ENCODE data around the gene SHISA5. TPM values are rescaled to one million over a fixed set of nuclear protein-coding genes. Genes with fewer than 3 reads are reported as not detected.

SHISA5 gene
- total RNA-seq, 1 donor from 2014 or later: 95.7 TPM

DNA sequence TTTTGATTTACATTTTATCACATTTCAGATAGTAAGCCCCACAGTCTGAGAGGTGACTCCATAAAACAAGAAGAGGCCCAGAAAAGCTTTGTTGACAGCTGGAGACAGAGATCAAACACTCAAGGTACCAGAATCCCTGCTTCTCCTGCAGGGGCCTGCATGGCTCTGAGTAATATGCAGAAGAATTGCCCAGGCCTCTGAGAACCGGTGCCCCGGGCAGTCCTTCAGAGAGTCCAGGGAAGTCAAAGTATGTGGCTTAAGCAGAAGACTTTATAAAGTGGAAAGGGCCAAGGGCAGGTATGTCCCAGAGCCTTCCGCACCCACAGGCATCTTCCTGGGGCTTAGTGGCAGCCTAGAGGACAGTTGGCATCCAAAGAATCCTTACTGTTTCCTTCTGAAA, 44.6 kb downstream of the SHISA5 start:
- Mint-ChIP-seq H3K4me1 (no peaks in the 10 kb centered on the region), H3K9me3 (no peaks in the 10 kb centered on the region), H3K27ac (no peak overlapping the region), H3K27me3 (no peaks in the 10 kb centered on the region), H3K4me3 (no peak overlapping the region), H3K36me3 (ENCODE audit: low read depth) (peaks cover 56% of the 10 kb centered on the region)
- intact Hi-C loops (cut with micrococcal nuclease): no loop called here
- DNase-seq (no peak), ATAC-seq (ENCODE audit: low read depth) (no peak)
- TF ChIP-seq, protein P1, sequence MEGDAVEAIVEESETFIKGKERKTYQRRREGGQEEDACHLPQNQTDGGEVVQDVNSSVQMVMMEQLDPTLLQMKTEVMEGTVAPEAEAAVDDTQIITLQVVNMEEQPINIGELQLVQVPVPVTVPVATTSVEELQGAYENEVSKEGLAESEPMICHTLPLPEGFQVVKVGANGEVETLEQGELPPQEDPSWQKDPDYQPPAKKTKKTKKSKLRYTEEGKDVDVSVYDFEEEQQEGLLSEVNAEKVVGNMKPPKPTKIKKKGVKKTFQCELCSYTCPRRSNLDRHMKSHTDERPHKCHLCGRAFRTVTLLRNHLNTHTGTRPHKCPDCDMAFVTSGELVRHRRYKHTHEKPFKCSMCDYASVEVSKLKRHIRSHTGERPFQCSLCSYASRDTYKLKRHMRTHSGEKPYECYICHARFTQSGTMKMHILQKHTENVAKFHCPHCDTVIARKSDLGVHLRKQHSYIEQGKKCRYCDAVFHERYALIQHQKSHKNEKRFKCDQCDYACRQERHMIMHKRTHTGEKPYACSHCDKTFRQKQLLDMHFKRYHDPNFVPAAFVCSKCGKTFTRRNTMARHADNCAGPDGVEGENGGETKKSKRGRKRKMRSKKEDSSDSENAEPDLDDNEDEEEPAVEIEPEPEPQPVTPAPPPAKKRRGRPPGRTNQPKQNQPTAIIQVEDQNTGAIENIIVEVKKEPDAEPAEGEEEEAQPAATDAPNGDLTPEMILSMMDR (IDR thresholded peaks at IDR 0.05): no peak
- ChIA-PET POLR2A (no interaction called here), CTCF (interaction anchor here (1.1 kb wide), 1 partner anchor 23 kb away, joined by 4 read pairs; no protein-coding TSS in a partner anchor)

DNA sequence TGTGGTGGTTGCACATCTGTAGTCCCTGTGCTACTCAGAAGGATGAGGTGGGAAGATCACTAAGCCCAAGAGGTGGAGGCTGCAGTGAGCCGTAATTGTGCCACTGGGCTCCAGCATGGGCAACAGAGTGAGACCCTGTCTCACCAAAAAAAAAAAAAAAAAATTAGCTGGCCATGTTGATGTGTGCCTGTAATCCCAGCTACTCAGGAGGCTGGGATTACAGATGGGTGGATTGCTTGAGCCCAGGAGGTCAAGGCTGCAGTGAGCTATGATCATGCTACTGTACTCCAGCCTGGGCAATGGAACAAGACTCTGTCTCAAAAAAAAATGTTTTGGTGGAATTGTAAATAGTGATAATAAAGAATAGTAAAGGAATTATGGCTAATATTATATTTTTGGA, 47.5 kb downstream of the SHISA5 start:
- Mint-ChIP-seq H3K27ac (no peak overlapping the region), H3K36me3 (ENCODE audit: low read depth) (peaks cover 82% of the 10 kb centered on the region), H3K4me1 (no peaks in the 10 kb centered on the region), H3K4me3 (no peak overlapping the region), H3K9me3 (no peaks in the 10 kb centered on the region), H3K27me3 (no peaks in the 10 kb centered on the region)
- intact Hi-C loops (cut with micrococcal nuclease): no loop called here
- no peak for ATAC-seq (ENCODE audit: low read depth)
- TF ChIP-seq, protein P1 (IDR thresholded peaks at IDR 0.05): no peak
- ChIA-PET POLR2A (no interaction called here), CTCF (interaction anchor here (0.8 to 1.5 kb wide), 2 partner anchors 20 kb away, joined by 3 to 15 read pairs; no protein-coding TSS in a partner anchor)
- no peak for DNase-seq

DNA sequence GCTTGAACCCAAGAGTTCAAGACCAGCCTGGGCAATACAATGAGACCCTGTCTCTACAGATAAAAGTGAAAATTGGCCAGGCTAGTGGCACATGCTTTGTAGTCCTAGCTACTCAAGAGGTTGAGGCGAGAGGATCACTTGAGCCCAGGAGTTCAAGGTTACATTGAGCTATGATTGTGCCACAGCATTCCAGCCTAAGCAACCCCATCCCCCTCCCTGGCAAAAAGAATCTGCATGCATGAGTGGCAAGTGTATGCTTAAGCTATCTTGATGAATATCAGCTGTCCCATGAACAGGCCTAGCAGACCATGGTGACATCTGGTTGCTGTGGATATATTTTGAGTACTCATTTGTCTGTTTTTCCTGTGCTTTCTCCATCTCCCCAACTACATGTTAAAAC, 52.7 kb downstream of the SHISA5 start:
- Mint-ChIP-seq H3K9me3 (no peaks in the 10 kb centered on the region), H3K27ac (no peak overlapping the region), H3K36me3 (ENCODE audit: low read depth) (peaks cover 48% of the 10 kb centered on the region), H3K27me3 (no peaks in the 10 kb centered on the region), H3K4me3 (no peak overlapping the region), H3K4me1 (peaks cover 22% of the 10 kb centered on the region)
- TF ChIP-seq, protein P1 (IDR thresholded peaks at IDR 0.05): no peak
- ATAC-seq (ENCODE audit: low read depth) (no peak), DNase-seq (no peak)
- ChIA-PET CTCF (interaction anchor here (0.6 to 4.0 kb wide), 2 partner anchors 15 to 21 kb away, joined by 4 to 20 read pairs; no protein-coding TSS in a partner anchor), POLR2A (interaction anchor here (0.7 to 1.1 kb wide), 2 partner anchors 11 to 48 kb away, joined by 3 to 8 read pairs; no protein-coding TSS in a partner anchor)
- intact Hi-C loops (cut with micrococcal nuclease): no loop called here

DNA sequence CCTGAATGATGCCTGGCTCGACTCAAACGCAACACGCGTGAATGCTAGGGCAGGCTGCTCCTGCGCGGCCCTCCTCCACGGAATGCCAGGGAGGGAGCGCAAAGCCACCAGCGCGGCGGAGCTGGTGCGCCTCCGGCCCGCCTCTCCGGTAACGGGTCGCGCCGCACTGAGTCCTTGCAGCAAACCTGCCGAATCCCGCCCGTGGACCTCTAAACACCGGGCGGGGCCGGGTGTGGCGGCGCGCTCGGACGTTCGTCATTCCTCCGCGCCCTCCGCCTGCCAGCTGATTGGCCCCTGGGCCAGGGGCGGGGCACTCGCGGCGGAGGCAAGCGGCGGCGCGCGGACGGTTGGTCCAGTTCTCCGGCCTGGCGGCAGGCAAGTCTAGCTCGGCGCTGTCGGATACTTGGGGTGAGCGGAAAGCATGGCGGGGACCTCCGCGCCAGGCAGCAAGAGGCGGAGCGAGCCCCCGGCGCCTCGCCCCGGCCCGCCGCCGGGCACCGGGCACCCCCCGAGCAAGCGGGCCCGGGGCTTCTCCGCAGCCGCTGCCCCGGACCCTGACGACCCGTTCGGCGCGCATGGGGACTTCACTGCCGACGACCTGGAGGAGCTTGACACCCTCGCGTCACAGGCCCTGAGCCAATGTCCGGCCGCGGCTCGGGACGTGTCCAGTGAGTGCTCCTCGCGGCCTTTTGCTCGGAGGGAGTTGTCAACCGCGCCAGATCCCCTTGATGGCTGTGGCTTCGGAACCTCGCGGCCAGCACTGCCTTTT, 57.4 kb downstream of the SHISA5 start, which contains the start of gene ATRIP:
TSS of gene ATRIP (plus strand) at position 313 of the 769 bp plus-strand sequence. CDS start at position 422, 109 bp downstream.
- TF ChIP-seq, protein P1 (IDR thresholded peaks at IDR 0.05): no peak
- ATAC-seq (ENCODE audit: low read depth) (peak; percentile 100), DNase-seq (peak; percentile 88)
- Mint-ChIP-seq H3K27me3 (no peaks in the 10 kb centered on the region), H3K9me3 (no peaks in the 10 kb centered on the region), H3K4me3 (peak within 1 kb of the TSS; percentile 85), H3K4me1 (peaks cover 41% of the 10 kb centered on the region), H3K27ac (peak within 1 kb of the TSS; percentile 82), H3K36me3 (ENCODE audit: low read depth) (peaks cover 36% of the 10 kb centered on the region)
- CTCF ChIA-PET: interaction anchor here (1.7 to 3.4 kb wide), 3 partner anchors 10 to 61 kb away, joined by 12 to 35 read pairs (median 16); no protein-coding TSS in a partner anchor
- intact Hi-C loops (cut with micrococcal nuclease): loop anchor here (1.0 to 10.0 kb wide), 3 partner anchors 20 to 362 kb away; partner anchors contain the start of gene IP6K2
- POLR2A ChIA-PET: interaction anchor here (0.6 to 2.4 kb wide), 13 partner anchors 11 to 401 kb away, joined by 3 to 24 read pairs (median 6); partner anchors contain the start of genes CDC25A, PFKFB4, PRKAR2A and SHISA5

DNA sequence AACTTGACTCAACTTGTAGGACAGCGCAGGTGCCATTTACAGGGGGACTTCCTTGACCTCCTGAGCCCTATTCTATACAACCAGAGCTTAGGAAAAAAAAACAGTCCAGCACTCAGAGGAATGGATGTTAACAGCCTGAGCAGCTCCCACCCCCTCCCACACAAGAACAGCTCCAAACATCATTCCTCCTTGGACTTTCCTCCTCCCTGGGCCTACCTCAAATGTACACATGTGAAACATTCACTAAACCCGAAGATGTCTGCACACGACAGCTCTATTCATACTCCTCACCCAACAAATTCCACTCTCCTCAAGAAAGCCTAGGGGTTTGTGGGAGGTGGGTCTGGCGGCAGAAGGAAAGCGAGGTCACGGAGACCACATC, 57.9 kb downstream of the SHISA5 start:
- peak overlapping the region; percentile 85 for H3K4me3 Mint-ChIP-seq
- ChIA-PET POLR2A (interaction anchor here (0.5 to 2.4 kb wide), 14 partner anchors 10 to 402 kb away, joined by 3 to 24 read pairs (median 5); partner anchors contain the start of genes CDC25A, PFKFB4, PRKAR2A and ZNF589), CTCF (interaction anchor here (1.7 to 3.4 kb wide), 3 partner anchors 10 to 61 kb away, joined by 12 to 35 read pairs (median 16); no protein-coding TSS in a partner anchor)
- intact Hi-C loops (cut with micrococcal nuclease): loop anchor here (1.0 to 10.0 kb wide), 3 partner anchors 20 to 361 kb away; partner anchors contain the start of gene IP6K2
- H3K27me3 Mint-ChIP-seq: no peaks in the 10 kb centered on the region
- TF ChIP-seq, protein P1 (IDR thresholded peaks at IDR 0.05): no peak
- H3K9me3 Mint-ChIP-seq: no peaks in the 10 kb centered on the region
- ATAC-seq (ENCODE audit: low read depth) (no peak), DNase-seq (no peak)
- peaks cover 46% of the 10 kb centered on the region for H3K4me1 Mint-ChIP-seq
- H3K27ac Mint-ChIP-seq: peak overlapping the region; percentile 82
- peaks cover 35% of the 10 kb centered on the region for H3K36me3 Mint-ChIP-seq (ENCODE audit: low read depth)

All from activated B cell treated with CpG ODN at 0.5 μM for 24 hours (primary cell).